Endothelial cell of umbilical vein (primary cell): Measurements from ENCODE around the gene PDCD2L. TPM values are rescaled to one million over a fixed set of nuclear protein-coding genes. Genes with fewer than 3 reads are reported as not detected.

Source experiments
- BruUV-seq: library from RNA; stranded (reverse); fragments of 400-500 nt; replicated peaks from 2 replicates; lab custom pipeline; 2021; lab: Mats Ljungman, UMichigan
- CTCF ChIA-PET: fragments of 300-600, 350-600 bp; sonication (Branson Sonifier 250); formaldehyde crosslinking; loops from one replicate; lab custom pipeline; 2021; ENCODE audit warnings: antibody characterized with exemption, inconsistent platforms; lab: Charles Lee
- POLR2A ChIA-PET: fragments of 300-600, 350-600 bp; sonication (Branson Sonifier 250); formaldehyde crosslinking; loops from one replicate; lab custom pipeline; 2021; ENCODE audit warnings: antibody characterized with exemption, inconsistent platforms; lab: Charles Lee
- DNase-seq: peaks from one replicate; pipeline ENCODE4 v3.0.0-alpha.2; 2011; ENCODE audit warnings: low read depth, low spot score
- FAIRE-seq: peaks from 2 replicates; lab custom pipeline; 2011; peaks lifted over from hg19 to GRCh38; lab: Jason Lieb, UNC
- H2AFZ ChIP-seq: 2 replicates; pipeline ENCODE4 v1.6.0; 2012; ENCODE audit warnings: low read depth, low read length, control low read depth, inconsistent platforms
- H3K27ac ChIP-seq: 2 replicates; pipeline ENCODE4 v1.5.1; 2011; ENCODE audit warnings: low read depth, mild to moderate bottlenecking, control low read depth, low read length, moderate library complexity; ENCODE audit not compliant: insufficient read depth
- H3K27me3 ChIP-seq, 2 experiments: 2 replicates each; pipeline versions ENCODE4 v1.6.0 to v1.6.1; 2011; ENCODE audit warnings: low read length in 2 of 2, mixed read lengths in 1 of 2; ENCODE audit not compliant: control insufficient read depth in 2 of 2, insufficient read depth in 2 of 2
- H3K36me3 ChIP-seq, 2 experiments: 2 replicates in 1 of 2; 3 replicates in 1 of 2; pipeline ENCODE4 v1.5.1; 2011; ENCODE audit warnings: low read length in 2 of 2, mild to moderate bottlenecking in 1 of 2, moderate library complexity in 1 of 2; ENCODE audit not compliant: control insufficient read depth in 2 of 2, insufficient read depth in 2 of 2; ENCODE audit errors: extremely low read depth in 1 of 2
- H3K4me1 ChIP-seq: 3 replicates; pipeline ENCODE4 v1.5.1; 2011; ENCODE audit warnings: mild to moderate bottlenecking, low read length; ENCODE audit not compliant: control insufficient read depth, insufficient read depth; ENCODE audit errors: extremely low read depth
- H3K4me2 ChIP-seq: 2 replicates; pipeline ENCODE4 v1.6.1; 2011; ENCODE audit warnings: low read length, control low read depth, mixed read lengths; ENCODE audit not compliant: insufficient read depth
- H3K4me3 ChIP-seq, 3 experiments: fragments of 200-600 bp in 1 of 3; sonication (generic), shearing (Covaris generic) in 1 of 3; replicated peaks in 1 of 3; 2 replicates each; pipeline ENCODE4 v1.5.1; 2011 to 2016; ENCODE audit warnings: control low read depth in 3 of 3, low read length in 3 of 3, mild to moderate bottlenecking in 2 of 3, inconsistent platforms in 1 of 3, low read depth in 1 of 3, moderate library complexity in 1 of 3; ENCODE audit not compliant: insufficient read depth in 1 of 3
- H3K79me2 ChIP-seq: 2 replicates; pipeline ENCODE4 v1.6.0; 2012; ENCODE audit warnings: low read length, inconsistent platforms; ENCODE audit not compliant: control insufficient read depth, insufficient read depth
- H3K9ac ChIP-seq: replicated peaks from 2 replicates; pipeline ENCODE3; 2011; ENCODE audit warnings: low read length, control low read depth; ENCODE audit not compliant: insufficient read depth; ENCODE audit errors: extremely low read depth
- H3K9me1 ChIP-seq: replicated peaks from 3 replicates; pipeline ENCODE4 v1.6.0; 2011; ENCODE audit warnings: mild to moderate bottlenecking, low read length; ENCODE audit not compliant: control insufficient read depth, insufficient read depth; ENCODE audit errors: extremely low read depth
- H3K9me3 ChIP-seq: replicated peaks from 2 replicates; pipeline ENCODE4 v1.5.1; 2012; ENCODE audit warnings: low read length, inconsistent platforms; ENCODE audit not compliant: control insufficient read depth, insufficient read depth
- H4K20me1 ChIP-seq: replicated peaks from 2 replicates; pipeline ENCODE3; 2011; ENCODE audit warnings: mild to moderate bottlenecking, low read length; ENCODE audit not compliant: control insufficient read depth, insufficient read depth; ENCODE audit errors: extremely low read depth
- CTCF ChIP-seq, 2 donors: IDR thresholded peaks; 1 replicate in 1 of 2; 2 replicates in 1 of 2; pipeline ENCODE4 v1.5.1; 2011; ENCODE audit warnings: low read length in 2 of 2, mild to moderate bottlenecking in 2 of 2, moderate library complexity in 2 of 2, control low read depth in 1 of 2, inconsistent platforms in 1 of 2, low read depth in 1 of 2; ENCODE audit not compliant: insufficient read depth in 1 of 2; ENCODE audit errors: extremely low read depth in 1 of 2
- EZH2 ChIP-seq: IDR thresholded peaks from 2 replicates; pipeline ENCODE4 v1.6.1; 2012; ENCODE audit warnings: borderline replicate concordance, low read depth, mild to moderate bottlenecking, moderate library complexity, low read length, inconsistent platforms; ENCODE audit not compliant: severe bottlenecking
- FOS ChIP-seq: IDR thresholded peaks from 2 replicates; pipeline ENCODE4 v1.6.1; 2011; ENCODE audit warnings: mild to moderate bottlenecking, low read length, moderate library complexity, borderline replicate concordance; ENCODE audit not compliant: insufficient read depth
- GATA2 ChIP-seq: IDR thresholded peaks from 2 replicates; pipeline ENCODE4 v1.7.0; 2011; ENCODE audit warnings: low read depth, mild to moderate bottlenecking, moderate library complexity, mixed read lengths, low read length; ENCODE audit not compliant: insufficient read length, insufficient read depth
- JUN ChIP-seq: IDR thresholded peaks from 2 replicates; pipeline ENCODE4 v1.6.1; 2011; ENCODE audit warnings: borderline replicate concordance, low read depth; ENCODE audit not compliant: insufficient read length, insufficient read depth
- MAX ChIP-seq: IDR thresholded peaks from 2 replicates; pipeline ENCODE4 v1.6.1; 2011; ENCODE audit not compliant: insufficient read depth, insufficient read length
- MYC ChIP-seq: IDR thresholded peaks from one replicate; pipeline ENCODE4 v1.6.1; 2011; ENCODE audit warnings: mild to moderate bottlenecking, low read depth, low read length
- POLR2A ChIP-seq: IDR thresholded peaks from 2 replicates; pipeline ENCODE4 v1.6.1; 2012; ENCODE audit warnings: low read depth, mild to moderate bottlenecking, control low read depth, low read length
- POLR2AphosphoS5 ChIP-seq: IDR thresholded peaks from 2 replicates; pipeline ENCODE4 v1.6.1; 2012; ENCODE audit warnings: low read depth, mild to moderate bottlenecking, control low read depth, low read length, moderate library complexity; ENCODE audit not compliant: insufficient read depth
- dilution Hi-C: fragments of 300-500 bp; cut with MboI; formaldehyde crosslinking; loops from one replicate; pipeline ENCODE4 v1.15.0; 2019; ENCODE audit warnings: low sequenced_read_pairs; ENCODE audit not compliant: extremely low pct_ligation_motif_present
- intact Hi-C: fragments of 100-400 bp; cut with micrococcal nuclease; formaldehyde crosslinking; loops from one replicate; pipeline ENCODE4 v1.10.0; 2022
- polyA plus RNA-seq, 4 experiments: library from polyadenylated mRNA; depleted of rRNA in 3 of 4; stranded (reverse) in 3 of 4; unstranded in 1 of 4; fragments of >200 nt; gene quantifications; 2 replicates each; pipeline versions ENCODE4 v1.2.1 to v1.2.3, GENCODE V29; 2011 to 2012; ENCODE audit warnings: missing spikeins in 1 of 4
- total RNA-seq: library from RNA; stranded (reverse); gene quantifications from 2 replicates; pipeline ENCODE4 v1.2.3, GENCODE V29; 2021

The PDCD2L gene
- total and polyA plus RNA-seq, 2 donors (not counting 3 experiments of a cell fraction or from before 2014, with no cell fraction given): 12.4 to 20.3 TPM

- DNase-seq: no peak
- intact Hi-C loops (no loop called here), dilution Hi-C loops (no loop called here)
- peaks cover 12% of the 10 kb centered on the region for H3K4me1 ChIP-seq
- no peak overlapping the region for H3K27ac ChIP-seq
- H3K4me2 ChIP-seq: no peak overlapping the region
- CTCF ChIA-PET: no interaction called here
- no peak overlapping the region for H2AFZ ChIP-seq
- H3K27me3 ChIP-seq: no peaks in the 10 kb centered on the region
- peaks cover 2% of the 10 kb centered on the region for H4K20me1 ChIP-seq
- H3K9me3 ChIP-seq: no peaks in the 10 kb centered on the region
- peaks cover 12 to 14% of the 10 kb centered on the region in 2 experiments for H3K36me3 ChIP-seq
- TF ChIP-seq FOS (no peak), POLR2A (no peak), JUN (no peak), EZH2 (no peak), MYC (no peak), GATA2 (no peak), MAX (no peak), CTCF (IDR thresholded peaks at IDR 0.05; ENCODE audit: extremely low read depth in 1 of 2, insufficient read depth in 1 of 2, low read depth in 1 of 2, low read length in 2 of 2) (no peak), POLR2AphosphoS5 (no peak)
- no TSS peak for BruUV-seq
- H3K79me2 ChIP-seq: no peaks in the 10 kb centered on the region
- FAIRE-seq: no peak
- H3K4me3 ChIP-seq: no peak overlapping the region
- POLR2A ChIA-PET: no interaction called here
- no peak overlapping the region for H3K9ac ChIP-seq
- H3K9me1 ChIP-seq: no peaks in the 10 kb centered on the region
Measured at GRCh38 chr19:34474233-34474989, 70.2 kb downstream of the PDCD2L start.
